ENCODE results near the gene CST7. TPM values are rescaled to one million over a fixed set of nuclear protein-coding genes. Genes with fewer than 3 reads are reported as not detected.

CST7 gene
- total RNA-seq, 1 experiment from 2014 or later = not detected

DNA sequence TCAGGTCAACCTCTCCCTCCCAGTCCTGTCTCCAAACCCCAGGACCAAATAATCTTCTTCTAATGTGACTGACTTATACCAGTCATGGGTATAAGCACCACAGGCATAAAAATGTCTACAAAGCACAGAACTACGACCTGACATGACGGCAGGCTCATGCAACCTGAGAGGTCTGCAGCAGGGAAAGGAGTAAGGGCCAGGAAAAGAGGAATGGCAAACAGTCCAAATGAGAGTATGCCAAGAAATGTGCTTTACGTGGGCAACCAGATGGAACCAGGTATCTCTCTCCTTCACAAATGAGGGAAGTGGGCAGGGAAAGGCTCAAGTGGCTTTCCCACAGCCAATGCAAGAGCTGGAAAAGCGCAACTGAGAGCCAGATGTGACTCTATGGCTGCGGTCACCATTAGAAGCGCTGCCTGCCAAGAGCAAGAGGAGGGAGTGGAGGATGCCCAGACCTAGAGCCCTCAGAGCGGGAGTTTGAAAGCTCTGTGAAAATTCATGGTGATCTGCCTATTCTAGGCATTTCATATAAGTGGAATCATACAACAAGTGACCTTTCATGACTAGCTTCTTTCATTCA lies 37.5 kb downstream of the CST7 start:
- no peak for TF ChIP-seq CREM (CRISPR knock-in tag; IDR thresholded peaks at IDR 0.05)
- TF ChIP-seq NR1H2 (CRISPR knock-in tag; IDR thresholded peaks at IDR 0.05) = no peak
- no peak for TF ChIP-seq RORB (CRISPR knock-in tag; IDR thresholded peaks at IDR 0.05)
- TF ChIP-seq, protein P1, sequence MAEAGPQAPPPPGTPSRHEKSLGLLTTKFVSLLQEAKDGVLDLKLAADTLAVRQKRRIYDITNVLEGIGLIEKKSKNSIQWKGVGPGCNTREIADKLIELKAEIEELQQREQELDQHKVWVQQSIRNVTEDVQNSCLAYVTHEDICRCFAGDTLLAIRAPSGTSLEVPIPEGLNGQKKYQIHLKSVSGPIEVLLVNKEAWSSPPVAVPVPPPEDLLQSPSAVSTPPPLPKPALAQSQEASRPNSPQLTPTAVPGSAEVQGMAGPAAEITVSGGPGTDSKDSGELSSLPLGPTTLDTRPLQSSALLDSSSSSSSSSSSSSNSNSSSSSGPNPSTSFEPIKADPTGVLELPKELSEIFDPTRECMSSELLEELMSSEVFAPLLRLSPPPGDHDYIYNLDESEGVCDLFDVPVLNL (CRISPR knock-in tag; IDR thresholded peaks at IDR 0.05; ENCODE audit: borderline replicate concordance, low read depth) = no peak
- no peak for TF ChIP-seq MYBL2 (CRISPR knock-in tag; IDR thresholded peaks at IDR 0.05)
- TF ChIP-seq TEAD4 (CRISPR knock-in tag; IDR thresholded peaks at IDR 0.05) = no peak
- TF ChIP-seq ZNF416 (CRISPR knock-in tag; IDR thresholded peaks at IDR 0.05) = no peak
- Mint-ChIP-seq H3K4me1 (peaks cover 10% of the 10 kb centered on the region), H3K9me3 (0 out of 2 replicates have a peak, but pooled peaks cover 1% of the 10 kb centered on the region), H3K27ac (no peak overlapping the region), H3K36me3 (peaks cover 17% of the 10 kb centered on the region), H3K27me3 (ENCODE audit: low read depth) (no peaks in the 10 kb centered on the region; the same call in 1 of the 2 replicates), H3K4me3 (no peak overlapping the region)
- ChIA-PET CTCF (no interaction called here), POLR2A (no interaction called here)
- ATAC-seq (no peak), DNase-seq (ENCODE audit: low spot score) (no peak)

DNA sequence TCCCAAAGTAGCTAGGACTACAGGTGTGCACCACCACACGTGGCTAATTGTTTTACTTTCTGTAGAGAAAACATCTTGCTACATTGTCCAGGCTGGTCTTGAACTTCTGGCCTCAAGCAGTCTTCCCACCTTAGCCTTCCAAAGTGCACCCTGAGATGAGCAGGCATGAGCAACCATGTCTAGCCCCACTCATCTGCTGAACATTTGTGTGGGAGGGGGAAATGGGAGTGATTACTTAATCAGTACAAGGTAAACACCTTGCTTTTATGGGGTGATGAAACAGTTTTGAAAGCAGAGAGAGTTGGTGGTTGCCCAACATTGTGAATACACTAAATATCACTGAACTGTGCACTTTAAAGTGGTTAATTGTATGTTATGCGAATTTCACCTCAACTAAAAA lies 38.2 kb downstream of the CST7 start:
- no peaks in the 10 kb centered on the region for H3K9me3 Mint-ChIP-seq

DNA sequence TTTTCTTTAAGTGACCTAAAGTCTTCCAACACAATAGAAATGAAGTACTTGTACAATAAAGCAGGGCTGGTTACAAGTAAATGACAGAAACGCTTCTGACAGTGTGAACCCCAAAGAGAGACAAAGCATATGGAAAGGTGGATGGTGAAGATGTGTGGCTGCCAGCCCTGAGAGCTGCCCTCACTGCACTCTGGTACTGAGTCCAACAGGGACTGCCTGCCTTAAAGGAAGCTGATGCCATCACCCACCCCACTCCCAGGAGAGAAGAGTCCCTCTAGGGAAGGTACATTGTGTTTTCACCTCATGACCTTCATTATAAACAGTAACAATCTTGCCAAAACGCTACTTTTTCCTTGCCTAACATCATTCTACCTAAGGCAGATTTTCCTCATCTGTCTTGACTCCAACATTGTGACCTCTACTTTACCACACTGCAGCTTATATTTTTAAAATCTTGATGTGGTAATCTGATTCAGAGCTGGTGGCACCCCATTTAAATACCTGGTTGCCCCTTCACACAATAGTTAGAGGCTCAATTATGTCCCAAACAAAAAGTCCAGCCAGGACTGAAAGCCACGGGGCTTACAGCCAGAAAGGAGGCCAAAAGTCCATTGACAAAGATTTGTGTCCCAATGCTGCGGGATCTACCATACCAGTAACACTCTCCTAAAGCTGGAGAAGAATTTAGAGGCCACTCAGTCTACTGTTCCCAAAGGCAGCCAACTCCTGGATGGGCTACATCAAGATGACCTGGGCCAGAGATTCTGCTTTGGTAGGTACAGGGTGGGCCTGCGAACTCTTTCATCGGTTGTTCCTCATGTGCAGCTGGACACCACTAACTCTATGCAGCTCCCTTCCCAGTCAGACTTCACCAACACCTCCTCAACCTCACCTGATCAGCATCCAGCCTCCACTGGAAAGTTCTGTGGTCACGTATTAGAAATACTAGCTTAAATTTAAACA lies 39.1 kb downstream of the CST7 start:
- H3K9me3 Mint-ChIP-seq = no peaks in the 10 kb centered on the region
- no peak overlapping the region for H3K4me3 Mint-ChIP-seq
- no peak overlapping the region for H3K27ac Mint-ChIP-seq
- H3K4me1 Mint-ChIP-seq = peaks cover 18% of the 10 kb centered on the region
- ChIA-PET CTCF (no interaction called here), POLR2A (no interaction called here)
- TF ChIP-seq, protein P2, sequence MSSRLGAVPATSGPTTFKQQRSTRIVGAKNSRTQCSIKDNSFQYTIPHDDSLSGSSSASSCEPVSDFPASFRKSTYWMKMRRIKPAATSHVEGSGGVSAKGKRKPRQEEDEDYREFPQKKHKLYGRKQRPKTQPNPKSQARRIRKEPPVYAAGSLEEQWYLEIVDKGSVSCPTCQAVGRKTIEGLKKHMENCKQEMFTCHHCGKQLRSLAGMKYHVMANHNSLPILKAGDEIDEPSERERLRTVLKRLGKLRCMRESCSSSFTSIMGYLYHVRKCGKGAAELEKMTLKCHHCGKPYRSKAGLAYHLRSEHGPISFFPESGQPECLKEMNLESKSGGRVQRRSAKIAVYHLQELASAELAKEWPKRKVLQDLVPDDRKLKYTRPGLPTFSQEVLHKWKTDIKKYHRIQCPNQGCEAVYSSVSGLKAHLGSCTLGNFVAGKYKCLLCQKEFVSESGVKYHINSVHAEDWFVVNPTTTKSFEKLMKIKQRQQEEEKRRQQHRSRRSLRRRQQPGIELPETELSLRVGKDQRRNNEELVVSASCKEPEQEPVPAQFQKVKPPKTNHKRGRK (CRISPR knock-in tag; IDR thresholded peaks at IDR 0.05; ENCODE audit: borderline replicate concordance) = no peak
- DNase-seq (ENCODE audit: low spot score) = no peak
- no peak for ATAC-seq
- H3K36me3 Mint-ChIP-seq = peaks cover 4% of the 10 kb centered on the region
- H3K27me3 Mint-ChIP-seq (ENCODE audit: low read depth) = no peaks in the 10 kb centered on the region; the same call in 1 of the 2 replicates

More for the DNA sequence above, 38.2 kb downstream of the CST7 start:
- Mint-ChIP-seq H3K36me3 (peaks cover 12% of the 10 kb centered on the region), H3K27me3 (ENCODE audit: low read depth) (no peaks in the 10 kb centered on the region; the same call in 1 of the 2 replicates), H3K27ac (no peak overlapping the region), H3K4me1 (peaks cover 14% of the 10 kb centered on the region), H3K4me3 (no peak overlapping the region)
- CTCF ChIA-PET = no interaction called here
- ATAC-seq = no peak
- TF ChIP-seq GABPB1 (CRISPR knock-in tag; IDR thresholded peaks at IDR 0.05) = peak; percentile 99
- TF ChIP-seq ZNF138 (CRISPR knock-in tag; conservative IDR thresholded peaks at IDR 0.05) = no peak
- POLR2A ChIA-PET = no interaction called here
- DNase-seq (ENCODE audit: low spot score) = no peak

DNA sequence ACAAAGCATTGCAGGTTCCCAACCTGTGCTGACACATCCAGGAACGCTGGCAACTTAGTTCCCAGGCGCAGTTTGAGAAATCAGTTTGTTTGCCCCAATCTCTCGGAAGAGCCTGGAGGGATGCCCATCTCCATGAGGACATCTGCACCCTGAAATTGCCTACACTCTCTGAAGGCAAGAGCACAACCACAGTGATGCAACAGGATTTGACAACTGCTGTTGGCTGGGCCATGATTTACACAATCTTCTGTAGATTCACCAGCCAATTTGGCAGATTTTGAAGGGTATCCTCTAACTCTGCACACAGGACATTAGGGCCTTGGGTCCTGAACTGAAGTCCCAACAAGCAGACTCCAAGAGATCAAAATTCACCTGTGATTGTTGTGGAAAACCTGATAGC lies 40.1 kb downstream of the CST7 start:
- ChIA-PET POLR2A (no interaction called here), CTCF (no interaction called here)
- H3K36me3 Mint-ChIP-seq = no peaks in the 10 kb centered on the region
- no peaks in the 10 kb centered on the region for H3K9me3 Mint-ChIP-seq
- DNase-seq (ENCODE audit: low spot score) (no peak), ATAC-seq (no peak)
- no peaks in the 10 kb centered on the region; the same call in none of the 2 replicates for H3K27me3 Mint-ChIP-seq (ENCODE audit: low read depth)
- no peak overlapping the region for H3K4me3 Mint-ChIP-seq
- H3K4me1 Mint-ChIP-seq = peaks cover 27% of the 10 kb centered on the region
- no peak overlapping the region for H3K27ac Mint-ChIP-seq
- TF ChIP-seq, protein P3, sequence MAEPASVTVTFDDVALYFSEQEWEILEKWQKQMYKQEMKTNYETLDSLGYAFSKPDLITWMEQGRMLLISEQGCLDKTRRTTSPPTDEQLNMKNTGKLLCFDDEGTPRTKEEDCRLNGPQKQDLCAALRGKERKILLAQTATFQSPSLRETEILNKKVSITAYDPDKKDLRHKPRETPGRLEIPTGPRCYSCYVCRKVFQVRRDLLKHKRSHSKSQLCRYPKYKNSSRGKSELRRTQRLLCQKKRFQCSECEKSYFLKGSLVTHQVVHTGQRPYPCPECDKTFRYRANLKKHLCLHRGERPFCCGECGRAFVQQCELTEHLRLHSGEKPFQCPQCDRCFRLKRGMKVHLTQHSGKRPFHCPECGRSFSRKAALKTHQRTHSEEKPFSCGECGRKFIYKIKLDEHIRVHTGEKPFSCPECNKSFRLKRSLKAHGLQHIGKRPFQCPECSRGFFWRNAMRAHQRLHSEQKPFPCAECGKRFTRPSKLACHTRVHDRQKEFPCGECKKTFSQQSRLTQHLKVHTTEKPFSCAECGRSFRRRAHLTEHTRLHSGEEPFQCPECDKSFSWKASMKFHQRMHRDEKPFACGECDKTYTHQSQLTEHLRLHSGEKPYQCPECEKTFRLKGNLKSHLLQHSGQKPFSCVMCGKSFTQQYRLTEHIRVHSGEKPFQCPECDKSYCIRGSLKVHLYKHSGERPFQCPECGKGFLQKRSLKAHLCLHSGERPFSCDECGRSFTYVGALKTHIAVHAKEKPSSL (CRISPR knock-in tag; conservative IDR thresholded peaks at IDR 0.05) = no peak
- TF ChIP-seq SP1 (CRISPR knock-in tag; conservative IDR thresholded peaks at IDR 0.05) (no peak), EMX1 (CRISPR knock-in tag; IDR thresholded peaks at IDR 0.05) (no peak), RELA (CRISPR knock-in tag; IDR thresholded peaks at IDR 0.05; ENCODE audit: borderline replicate concordance) (no peak), JAZF1 (CRISPR knock-in tag; IDR thresholded peaks at IDR 0.05) (no peak), ETV6 (CRISPR knock-in tag; IDR thresholded peaks at IDR 0.05) (no peak)
- TF ChIP-seq, protein P4, sequence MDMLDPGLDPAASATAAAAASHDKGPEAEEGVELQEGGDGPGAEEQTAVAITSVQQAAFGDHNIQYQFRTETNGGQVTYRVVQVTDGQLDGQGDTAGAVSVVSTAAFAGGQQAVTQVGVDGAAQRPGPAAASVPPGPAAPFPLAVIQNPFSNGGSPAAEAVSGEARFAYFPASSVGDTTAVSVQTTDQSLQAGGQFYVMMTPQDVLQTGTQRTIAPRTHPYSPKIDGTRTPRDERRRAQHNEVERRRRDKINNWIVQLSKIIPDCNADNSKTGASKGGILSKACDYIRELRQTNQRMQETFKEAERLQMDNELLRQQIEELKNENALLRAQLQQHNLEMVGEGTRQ (CRISPR knock-in tag; IDR thresholded peaks at IDR 0.05) = no peak
- TF ChIP-seq, protein P5, sequence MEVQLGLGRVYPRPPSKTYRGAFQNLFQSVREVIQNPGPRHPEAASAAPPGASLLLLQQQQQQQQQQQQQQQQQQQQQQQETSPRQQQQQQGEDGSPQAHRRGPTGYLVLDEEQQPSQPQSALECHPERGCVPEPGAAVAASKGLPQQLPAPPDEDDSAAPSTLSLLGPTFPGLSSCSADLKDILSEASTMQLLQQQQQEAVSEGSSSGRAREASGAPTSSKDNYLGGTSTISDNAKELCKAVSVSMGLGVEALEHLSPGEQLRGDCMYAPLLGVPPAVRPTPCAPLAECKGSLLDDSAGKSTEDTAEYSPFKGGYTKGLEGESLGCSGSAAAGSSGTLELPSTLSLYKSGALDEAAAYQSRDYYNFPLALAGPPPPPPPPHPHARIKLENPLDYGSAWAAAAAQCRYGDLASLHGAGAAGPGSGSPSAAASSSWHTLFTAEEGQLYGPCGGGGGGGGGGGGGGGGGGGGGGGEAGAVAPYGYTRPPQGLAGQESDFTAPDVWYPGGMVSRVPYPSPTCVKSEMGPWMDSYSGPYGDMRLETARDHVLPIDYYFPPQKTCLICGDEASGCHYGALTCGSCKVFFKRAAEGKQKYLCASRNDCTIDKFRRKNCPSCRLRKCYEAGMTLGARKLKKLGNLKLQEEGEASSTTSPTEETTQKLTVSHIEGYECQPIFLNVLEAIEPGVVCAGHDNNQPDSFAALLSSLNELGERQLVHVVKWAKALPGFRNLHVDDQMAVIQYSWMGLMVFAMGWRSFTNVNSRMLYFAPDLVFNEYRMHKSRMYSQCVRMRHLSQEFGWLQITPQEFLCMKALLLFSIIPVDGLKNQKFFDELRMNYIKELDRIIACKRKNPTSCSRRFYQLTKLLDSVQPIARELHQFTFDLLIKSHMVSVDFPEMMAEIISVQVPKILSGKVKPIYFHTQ (CRISPR knock-in tag; IDR thresholded peaks at IDR 0.05) = no peak
- TF ChIP-seq, protein P6, sequence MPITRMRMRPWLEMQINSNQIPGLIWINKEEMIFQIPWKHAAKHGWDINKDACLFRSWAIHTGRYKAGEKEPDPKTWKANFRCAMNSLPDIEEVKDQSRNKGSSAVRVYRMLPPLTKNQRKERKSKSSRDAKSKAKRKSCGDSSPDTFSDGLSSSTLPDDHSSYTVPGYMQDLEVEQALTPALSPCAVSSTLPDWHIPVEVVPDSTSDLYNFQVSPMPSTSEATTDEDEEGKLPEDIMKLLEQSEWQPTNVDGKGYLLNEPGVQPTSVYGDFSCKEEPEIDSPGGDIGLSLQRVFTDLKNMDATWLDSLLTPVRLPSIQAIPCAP (CRISPR knock-in tag; IDR thresholded peaks at IDR 0.05) = no peak
